Activated T-cell treated with anti-CD3 and anti-CD28 coated beads for 48 hours (primary cell): ENCODE measurements around the gene TMEM235.

Experiments used
- DNase-seq: peaks from one replicate; pipeline ENCODE4 v3.0.0-alpha.2; 2020; ENCODE audit warnings: low read depth

The TMEM235 gene

GRCh38 chr17:78272181-78272913 lies 40.9 kb downstream of the TMEM235 start:
- peak; percentile 49 for DNase-seq

GRCh38 chr17:78272914-78273258 lies 41.5 kb downstream of the TMEM235 start:
- DNase-seq: no peak

GRCh38 chr17:78273813-78274212 lies 42.4 kb downstream of the TMEM235 start:
- no peak for DNase-seq

- DNase-seq: no peak
Observed at GRCh38 chr17:78275355-78275754, 43.9 kb downstream of the TMEM235 start.

GRCh38 chr17:78276098-78276887 lies 44.9 kb downstream of the TMEM235 start:
- no peak for DNase-seq

GRCh38 chr17:78278139-78278741 lies 46.8 kb downstream of the TMEM235 start:
- no peak for DNase-seq

GRCh38 chr17:78279360-78279990 lies 48.0 kb downstream of the TMEM235 start:
- no peak for DNase-seq

- DNase-seq: no peak
Observed at GRCh38 chr17:78281249-78281845, 49.9 kb downstream of the TMEM235 start.

GRCh38 chr17:78284146-78284545 lies 52.7 kb downstream of the TMEM235 start:
- DNase-seq: no peak

- DNase-seq: no peak
Observed at GRCh38 chr17:78289004-78289403, 57.6 kb downstream of the TMEM235 start.

GRCh38 chr17:78289802-78290363 lies 58.5 kb downstream of the TMEM235 start:
- peak; percentile 57 for DNase-seq
